Activated CD4-positive, alpha-beta T cell treated with anti-CD3 and anti-CD28 coated beads, Interleukin-2, amount 50 U/mL, for 4 hours (primary cell): ENCODE results near the gene ELAC2.
A peak's percentile ranks its signal among the peaks of the same experiment; 100 is the strongest.

Experiments used
- DNase-seq, 2 experiments: peaks; one replicate each; pipeline ENCODE4 v3.0.0-alpha.2; 2020

ELAC2 gene

GRCh38 chr17:13017655-13018459 lies at the start of gene ELAC2:
TSS of gene ELAC2 (minus strand) at chr17:13018027. CDS start at chr17:13017947, 80 bp downstream.
- DNase-seq, result peak; percentile 95 to 96

GRCh38 chr17:13065032-13065431 lies 47.2 kb upstream of the ELAC2 start:
- no peak for DNase-seq

GRCh38 chr17:13055131-13055530 lies 37.3 kb upstream of the ELAC2 start:
- DNase-seq, result no peak

GRCh38 chr17:13054666-13055065 lies 36.8 kb upstream of the ELAC2 start:
- DNase-seq, result no peak

GRCh38 chr17:13051915-13052314 lies 34.1 kb upstream of the ELAC2 start:
- DNase-seq, result no peak

- DNase-seq, result no peak
Observed at GRCh38 chr17:13047011-13047606, 29.3 kb upstream of the ELAC2 start.

- DNase-seq, result no peak
Observed at GRCh38 chr17:13046361-13046760, 28.5 kb upstream of the ELAC2 start.

GRCh38 chr17:13044572-13045065 lies 26.8 kb upstream of the ELAC2 start:
- DNase-seq, result no peak

- no peak for DNase-seq
Observed at GRCh38 chr17:13038931-13039665, 21.3 kb upstream of the ELAC2 start.

- DNase-seq, result no peak
Observed at GRCh38 chr17:13036751-13037150, 18.9 kb upstream of the ELAC2 start.

GRCh38 chr17:13035420-13035819 lies 17.6 kb upstream of the ELAC2 start:
- no peak for DNase-seq

- DNase-seq, result peak; percentile 14 to 19
Observed at GRCh38 chr17:13031718-13032350, 14.0 kb upstream of the ELAC2 start.

- DNase-seq, result peak; percentile 9 to 35
Observed at GRCh38 chr17:13030459-13031300, 12.9 kb upstream of the ELAC2 start.

GRCh38 chr17:13030056-13030455 lies 12.2 kb upstream of the ELAC2 start:
- no peak for DNase-seq

GRCh38 chr17:13029340-13029739 lies 11.5 kb upstream of the ELAC2 start:
- no peak for DNase-seq

GRCh38 chr17:13027246-13027645 lies 9.4 kb upstream of the ELAC2 start:
- no peak for DNase-seq

GRCh38 chr17:13025687-13026086 lies 7.9 kb upstream of the ELAC2 start:
- DNase-seq, result no peak

GRCh38 chr17:13025258-13025627 lies 7.4 kb upstream of the ELAC2 start:
- no peak for DNase-seq

GRCh38 chr17:13024526-13025257 lies 6.9 kb upstream of the ELAC2 start:
- peak; percentile 29 to 48 for DNase-seq

GRCh38 chr17:13024016-13024415 lies 6.2 kb upstream of the ELAC2 start:
- no peak for DNase-seq

GRCh38 chr17:13016881-13017654 lies 759 bp downstream of the ELAC2 start:
- no peak for DNase-seq
